HepG2 (cell line): Measurements from ENCODE around the gene GNMT. TPM values are rescaled to one million over a fixed set of nuclear protein-coding genes. Genes with fewer than 3 reads are reported as not detected.

Source experiments
- AGO2 ChIP-seq: fragments of 200-400 bp; formaldehyde crosslinking; optimal IDR thresholded peaks from 2 replicates; pipeline ENCODE3; 2017; ENCODE audit warnings: mild to moderate bottlenecking, low read depth, low read length, moderate library complexity
- AHR ChIP-seq: IDR thresholded peaks from 2 replicates; pipeline ENCODE4 v1.6.1; 2018; ENCODE audit warnings: missing genetic modification reagents, missing compliant biosample characterization
- CHCHD3 ChIP-seq: sonication (generic); formaldehyde crosslinking; IDR thresholded peaks from 2 replicates; pipeline ENCODE4 v1.8.0; 2022; ENCODE audit warnings: mild to moderate bottlenecking, missing genetic modification reagents, moderate library complexity
- ELF1 ChIP-seq: sonication (generic); formaldehyde crosslinking; IDR thresholded peaks from 2 replicates; pipeline ENCODE4 v1.4.0; 2020; ENCODE audit warnings: missing genetic modification reagents
- GTF2F1 ChIP-seq: fragments of 150-350 bp; IDR thresholded peaks from 2 replicates; pipeline ENCODE4 v1.6.1; 2014; ENCODE audit warnings: low read length
- HES4 ChIP-seq: sonication (generic); formaldehyde crosslinking; IDR thresholded peaks from 2 replicates; pipeline ENCODE4 v1.9.0; 2021; ENCODE audit warnings: mild to moderate bottlenecking, missing genetic modification reagents, borderline replicate concordance
- KLF6 ChIP-seq: IDR thresholded peaks from 2 replicates; pipeline ENCODE4 v1.8.0; 2016; ENCODE audit warnings: missing biosample characterization, missing genetic modification reagents
- MTA3 ChIP-seq: sonication (generic); formaldehyde crosslinking; IDR thresholded peaks from 2 replicates; pipeline ENCODE4 v1.4.0; 2020; ENCODE audit warnings: missing genetic modification reagents
- POLR2AphosphoS5 ChIP-seq: IDR thresholded peaks from 2 replicates; pipeline ENCODE4 v1.6.1; 2012; ENCODE audit warnings: low read depth, low read length
- ZBTB7B ChIP-seq: sonication (generic); formaldehyde crosslinking; IDR thresholded peaks from 2 replicates; pipeline ENCODE4 v1.4.0; 2020; ENCODE audit warnings: missing genetic modification reagents
- ZNF354B ChIP-seq: sonication (generic); formaldehyde crosslinking; IDR thresholded peaks from 2 replicates; pipeline ENCODE4 v1.8.0; 2022; ENCODE audit warnings: mild to moderate bottlenecking, missing genetic modification reagents
- ZNF44 ChIP-seq: sonication (generic); formaldehyde crosslinking; IDR thresholded peaks from 2 replicates; pipeline ENCODE4 v1.5.1; 2020; ENCODE audit warnings: mild to moderate bottlenecking, missing genetic modification reagents
- ZNF562 ChIP-seq: sonication (generic); formaldehyde crosslinking; IDR thresholded peaks from 2 replicates; pipeline ENCODE4 v1.8.0; 2022; ENCODE audit warnings: missing genetic modification reagents, borderline replicate concordance
- ZNF652 ChIP-seq: IDR thresholded peaks from 2 replicates; pipeline ENCODE4 v1.6.1; 2016; ENCODE audit warnings: low read depth, borderline replicate concordance
- ZNF709 ChIP-seq: sonication (generic); formaldehyde crosslinking; IDR thresholded peaks from 2 replicates; pipeline ENCODE4 v1.5.0; 2020; ENCODE audit warnings: mild to moderate bottlenecking, missing genetic modification reagents
- ZNF790 ChIP-seq: sonication (generic); formaldehyde crosslinking; IDR thresholded peaks from 2 replicates; pipeline ENCODE4 v1.8.0; 2022; ENCODE audit warnings: missing genetic modification reagents, mild to moderate bottlenecking, borderline replicate concordance
- ZZZ3 ChIP-seq: sonication (generic); formaldehyde crosslinking; IDR thresholded peaks from 2 replicates; pipeline ENCODE4 v1.4.0; 2020; ENCODE audit warnings: missing genetic modification reagents, mild to moderate bottlenecking, borderline replicate concordance
- polyA plus RNA-seq, 8 experiments: library from polyadenylated mRNA; depleted of rRNA in 3 of 8; stranded (reverse) in 7 of 8; unstranded in 1 of 8; fragments of >200 nt; fragmentation: Illumina TruSeq in 4 of 8; extraction: Trizol in 4 of 8; gene quantifications; 2 replicates each; pipeline versions ENCODE4 v1.2.1 to v1.2.3, GENCODE V29; 2011 to 2016; ENCODE audit warnings: low read depth in 4 of 8, missing spikeins in 1 of 8, mixed read lengths in 1 of 8; ENCODE audit not compliant: insufficient read depth in 1 of 8
- total RNA-seq, 5 experiments: library from RNA; depleted of rRNA; stranded (reverse); fragments of >200 nt; fragmentation: Illumina TruSeq; extraction: Trizol; gene quantifications; 2 replicates each; pipeline ENCODE4 v1.2.3, GENCODE V29; 2016; ENCODE audit warnings: low read depth in 1 of 5
- TF ChIP-seq, protein P1 (sequence below): sonication (generic); formaldehyde crosslinking; IDR thresholded peaks from 2 replicates; pipeline ENCODE4 v1.5.0; 2020; ENCODE audit warnings: mild to moderate bottlenecking, missing genetic modification reagents
- TF ChIP-seq, protein P2 (sequence below): sonication (generic); formaldehyde crosslinking; conservative IDR thresholded peaks from 2 replicates; pipeline ENCODE4 v1.4.0; 2020; ENCODE audit warnings: missing genetic modification reagents
- TF ChIP-seq, protein P3 (sequence below): sonication (generic); formaldehyde crosslinking; IDR thresholded peaks from 2 replicates; pipeline ENCODE4 v1.4.0; 2020; ENCODE audit warnings: missing genetic modification reagents
- TF ChIP-seq, protein P4 (sequence below): sonication (generic); formaldehyde crosslinking; IDR thresholded peaks from 2 replicates; pipeline ENCODE4 v1.8.0; 2022; ENCODE audit warnings: low read depth, missing genetic modification reagents
- TF ChIP-seq, protein P5 (sequence below): sonication (generic); formaldehyde crosslinking; IDR thresholded peaks from 2 replicates; pipeline ENCODE4 v1.5.0; 2020; ENCODE audit warnings: missing genetic modification reagents, mild to moderate bottlenecking, borderline replicate concordance

Gene GNMT
- total and polyA plus RNA-seq, 2 of the 13 experiments (the other 11 are each of a cell fraction or from before 2014, with no cell fraction given), result 2.8 to 7.0 TPM

DNA sequence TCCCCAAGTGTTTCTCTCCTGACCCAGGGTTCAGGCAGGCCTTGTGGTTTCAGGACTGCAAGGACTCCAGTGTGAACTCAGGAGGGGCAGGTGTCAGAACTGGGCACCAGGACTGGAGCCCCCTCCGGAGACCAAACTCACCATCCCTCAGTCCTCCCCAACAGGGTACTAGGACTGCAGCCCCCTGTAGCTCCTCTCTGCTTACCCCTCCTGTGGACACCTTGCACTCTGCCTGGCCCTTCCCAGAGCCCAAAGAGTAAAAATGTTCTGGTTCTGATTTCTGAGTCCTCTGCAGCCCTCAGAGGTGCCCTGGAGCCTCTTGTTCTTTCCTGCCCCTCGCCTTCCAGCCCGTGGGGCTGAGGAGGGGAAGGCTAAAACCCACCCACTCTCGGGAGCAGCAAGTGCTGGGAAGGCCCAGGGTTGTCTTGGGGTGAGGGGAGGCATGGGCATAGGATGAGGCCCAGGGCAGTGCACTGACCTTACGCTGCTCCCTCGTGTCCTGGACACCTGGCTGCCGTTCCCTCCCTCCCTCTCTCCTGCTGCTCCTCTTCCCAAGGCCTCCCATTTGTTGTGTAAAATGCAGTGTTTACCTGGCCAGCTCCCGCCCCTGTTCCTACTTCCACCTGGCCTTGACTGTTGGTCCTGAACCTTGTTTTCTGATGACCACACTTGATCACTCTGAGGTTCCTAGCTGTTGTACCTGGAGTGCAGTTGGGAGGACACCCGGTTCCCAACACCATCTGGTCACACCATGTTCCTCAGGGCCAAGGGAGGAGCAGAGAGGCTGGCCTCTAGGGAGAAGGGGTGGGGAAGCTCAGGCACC, 21.4 kb upstream of the GNMT start (continued):
- TF ChIP-seq AGO2 (no peak), CHCHD3 (peak; percentile 90), ZBTB7B (CRISPR knock-in tag) (peak; percentile 77; the same call in 1 of the 2 replicates), ZNF790 (CRISPR knock-in tag) (peak; percentile 63; the same call in 1 of the 2 replicates), POLR2AphosphoS5 (peak; percentile 56; the same call in 1 of the 2 replicates), HES4 (CRISPR knock-in tag) (no peak; the same call in 1 of the 2 replicates), ELF1 (CRISPR knock-in tag) (peak; percentile 71), ZNF652 (peak; percentile 30; the same call in 1 of the 2 replicates), AHR (no peak; the same call in 1 of the 2 replicates), ZNF44 (CRISPR knock-in tag) (no peak), ZNF354B (no peak), ZZZ3 (CRISPR knock-in tag) (peak; percentile 41; the same call in 1 of the 2 replicates), MTA3 (CRISPR knock-in tag) (no peak), ZNF562 (CRISPR knock-in tag) (no peak), ZNF709 (peak; percentile 81; the same call in 1 of the 2 replicates), GTF2F1 (no peak), KLF6 (CRISPR knock-in tag) (peak; percentile 66; the same call in 1 of the 2 replicates)
- TF ChIP-seq, protein P1, sequence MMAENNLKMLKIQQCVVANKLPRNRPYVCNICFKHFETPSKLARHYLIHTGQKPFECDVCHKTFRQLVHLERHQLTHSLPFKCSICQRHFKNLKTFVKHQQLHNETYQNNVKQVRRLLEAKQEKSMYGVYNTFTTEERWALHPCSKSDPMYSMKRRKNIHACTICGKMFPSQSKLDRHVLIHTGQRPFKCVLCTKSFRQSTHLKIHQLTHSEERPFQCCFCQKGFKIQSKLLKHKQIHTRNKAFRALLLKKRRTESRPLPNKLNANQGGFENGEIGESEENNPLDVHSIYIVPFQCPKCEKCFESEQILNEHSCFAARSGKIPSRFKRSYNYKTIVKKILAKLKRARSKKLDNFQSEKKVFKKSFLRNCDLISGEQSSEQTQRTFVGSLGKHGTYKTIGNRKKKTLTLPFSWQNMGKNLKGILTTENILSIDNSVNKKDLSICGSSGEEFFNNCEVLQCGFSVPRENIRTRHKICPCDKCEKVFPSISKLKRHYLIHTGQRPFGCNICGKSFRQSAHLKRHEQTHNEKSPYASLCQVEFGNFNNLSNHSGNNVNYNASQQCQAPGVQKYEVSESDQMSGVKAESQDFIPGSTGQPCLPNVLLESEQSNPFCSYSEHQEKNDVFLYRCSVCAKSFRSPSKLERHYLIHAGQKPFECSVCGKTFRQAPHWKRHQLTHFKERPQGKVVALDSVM (CRISPR knock-in tag), result peak; percentile 89
- TF ChIP-seq, protein P2, sequence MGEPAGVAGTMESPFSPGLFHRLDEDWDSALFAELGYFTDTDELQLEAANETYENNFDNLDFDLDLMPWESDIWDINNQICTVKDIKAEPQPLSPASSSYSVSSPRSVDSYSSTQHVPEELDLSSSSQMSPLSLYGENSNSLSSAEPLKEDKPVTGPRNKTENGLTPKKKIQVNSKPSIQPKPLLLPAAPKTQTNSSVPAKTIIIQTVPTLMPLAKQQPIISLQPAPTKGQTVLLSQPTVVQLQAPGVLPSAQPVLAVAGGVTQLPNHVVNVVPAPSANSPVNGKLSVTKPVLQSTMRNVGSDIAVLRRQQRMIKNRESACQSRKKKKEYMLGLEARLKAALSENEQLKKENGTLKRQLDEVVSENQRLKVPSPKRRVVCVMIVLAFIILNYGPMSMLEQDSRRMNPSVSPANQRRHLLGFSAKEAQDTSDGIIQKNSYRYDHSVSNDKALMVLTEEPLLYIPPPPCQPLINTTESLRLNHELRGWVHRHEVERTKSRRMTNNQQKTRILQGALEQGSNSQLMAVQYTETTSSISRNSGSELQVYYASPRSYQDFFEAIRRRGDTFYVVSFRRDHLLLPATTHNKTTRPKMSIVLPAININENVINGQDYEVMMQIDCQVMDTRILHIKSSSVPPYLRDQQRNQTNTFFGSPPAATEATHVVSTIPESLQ, result no peak
- TF ChIP-seq, protein P3, sequence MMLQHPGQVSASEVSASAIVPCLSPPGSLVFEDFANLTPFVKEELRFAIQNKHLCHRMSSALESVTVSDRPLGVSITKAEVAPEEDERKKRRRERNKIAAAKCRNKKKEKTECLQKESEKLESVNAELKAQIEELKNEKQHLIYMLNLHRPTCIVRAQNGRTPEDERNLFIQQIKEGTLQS, result no peak
- TF ChIP-seq, protein P4, sequence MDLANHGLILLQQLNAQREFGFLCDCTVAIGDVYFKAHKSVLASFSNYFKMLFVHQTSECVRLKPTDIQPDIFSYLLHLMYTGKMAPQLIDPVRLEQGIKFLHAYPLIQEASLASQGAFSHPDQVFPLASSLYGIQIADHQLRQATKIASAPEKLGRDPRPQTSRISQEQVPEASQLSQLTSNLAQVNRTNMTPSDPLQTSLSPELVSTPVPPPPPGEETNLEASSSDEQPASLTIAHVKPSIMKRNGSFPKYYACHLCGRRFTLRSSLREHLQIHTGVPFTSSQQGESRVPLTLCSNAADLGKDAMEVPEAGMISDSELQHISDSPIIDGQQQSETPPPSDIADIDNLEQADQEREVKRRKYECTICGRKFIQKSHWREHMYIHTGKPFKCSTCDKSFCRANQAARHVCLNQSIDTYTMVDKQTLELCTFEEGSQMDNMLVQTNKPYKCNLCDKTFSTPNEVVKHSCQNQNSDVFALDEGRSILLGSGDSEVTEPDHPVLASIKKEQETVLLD (CRISPR knock-in tag), result 0 out of 2 replicates have a peak, but pooled peaks have one; percentile 39
- TF ChIP-seq, protein P5, sequence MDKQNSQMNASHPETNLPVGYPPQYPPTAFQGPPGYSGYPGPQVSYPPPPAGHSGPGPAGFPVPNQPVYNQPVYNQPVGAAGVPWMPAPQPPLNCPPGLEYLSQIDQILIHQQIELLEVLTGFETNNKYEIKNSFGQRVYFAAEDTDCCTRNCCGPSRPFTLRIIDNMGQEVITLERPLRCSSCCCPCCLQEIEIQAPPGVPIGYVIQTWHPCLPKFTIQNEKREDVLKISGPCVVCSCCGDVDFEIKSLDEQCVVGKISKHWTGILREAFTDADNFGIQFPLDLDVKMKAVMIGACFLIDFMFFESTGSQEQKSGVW (CRISPR knock-in tag), result no peak
